Suprapubic skin (tissue), 4 donors: ENCODE measurements around the gene HMGB4.

Experiments
- EP300 ChIP-seq: sonication (generic); formaldehyde crosslinking; IDR thresholded peaks from one replicate; pipeline ENCODE4 v1.6.1; 2017; ENCODE audit warnings: antibody characterized with exemption
- POLR2AphosphoS5 ChIP-seq, 3 donors: sonication (generic); formaldehyde crosslinking; IDR thresholded peaks; one replicate each; pipeline ENCODE4 v1.6.1; 2017; ENCODE audit warnings: antibody characterized with exemption in 3 of 3
- TF ChIP-seq, protein P1 (sequence below), 2 donors: fragments of 200-600 bp in 1 of 2; fragments of 450-650 bp in 1 of 2; sonication (generic) in 1 of 2; IDR thresholded peaks; one replicate each; pipeline ENCODE4 v1.5.1; 2016 to 2019; ENCODE audit warnings: antibody characterized with exemption in 2 of 2, mild to moderate bottlenecking in 1 of 2, moderate library complexity in 1 of 2

- TF ChIP-seq EP300 (no peak), POLR2AphosphoS5 (IDR thresholded peaks at IDR 0.05) (no peak)
- TF ChIP-seq, protein P1, sequence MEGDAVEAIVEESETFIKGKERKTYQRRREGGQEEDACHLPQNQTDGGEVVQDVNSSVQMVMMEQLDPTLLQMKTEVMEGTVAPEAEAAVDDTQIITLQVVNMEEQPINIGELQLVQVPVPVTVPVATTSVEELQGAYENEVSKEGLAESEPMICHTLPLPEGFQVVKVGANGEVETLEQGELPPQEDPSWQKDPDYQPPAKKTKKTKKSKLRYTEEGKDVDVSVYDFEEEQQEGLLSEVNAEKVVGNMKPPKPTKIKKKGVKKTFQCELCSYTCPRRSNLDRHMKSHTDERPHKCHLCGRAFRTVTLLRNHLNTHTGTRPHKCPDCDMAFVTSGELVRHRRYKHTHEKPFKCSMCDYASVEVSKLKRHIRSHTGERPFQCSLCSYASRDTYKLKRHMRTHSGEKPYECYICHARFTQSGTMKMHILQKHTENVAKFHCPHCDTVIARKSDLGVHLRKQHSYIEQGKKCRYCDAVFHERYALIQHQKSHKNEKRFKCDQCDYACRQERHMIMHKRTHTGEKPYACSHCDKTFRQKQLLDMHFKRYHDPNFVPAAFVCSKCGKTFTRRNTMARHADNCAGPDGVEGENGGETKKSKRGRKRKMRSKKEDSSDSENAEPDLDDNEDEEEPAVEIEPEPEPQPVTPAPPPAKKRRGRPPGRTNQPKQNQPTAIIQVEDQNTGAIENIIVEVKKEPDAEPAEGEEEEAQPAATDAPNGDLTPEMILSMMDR (IDR thresholded peaks at IDR 0.05): no peak
Measured at GRCh38 chr1:33893147-33893830, 29.4 kb downstream of the HMGB4 start.
